AG09309 (cell line): ENCODE data around the gene LEMD2.

Experiments
- DNase-seq: peaks from one replicate; pipeline ENCODE4 v3.0.0-alpha.2; 2010; ENCODE audit warnings: low read depth
- H3K4me3 ChIP-seq: 2 replicates; pipeline ENCODE4 v1.5.1; 2011; ENCODE audit warnings: mild to moderate bottlenecking, low read depth, low read length, moderate library complexity; ENCODE audit not compliant: control insufficient read depth
- CTCF ChIP-seq: IDR thresholded peaks from 2 replicates; pipeline ENCODE4 v1.5.1; 2011; ENCODE audit warnings: mild to moderate bottlenecking, low read depth, low read length, inconsistent platforms; ENCODE audit not compliant: insufficient read depth, control insufficient read depth; ENCODE audit errors: missing control alignments

Gene LEMD2

GRCh38 chr6:33817489-33817888, 28.6 kb upstream of the LEMD2 start:
- no peak for TF ChIP-seq CTCF
- no peak for DNase-seq
- no peak overlapping the region for H3K4me3 ChIP-seq

GRCh38 chr6:33816911-33817310, 28.0 kb upstream of the LEMD2 start:
- no peak for TF ChIP-seq CTCF
- no peak for DNase-seq
- no peak overlapping the region for H3K4me3 ChIP-seq

GRCh38 chr6:33815854-33816253, 26.9 kb upstream of the LEMD2 start:
- DNase-seq = no peak
- TF ChIP-seq CTCF = no peak
- H3K4me3 ChIP-seq = no peak overlapping the region

GRCh38 chr6:33813990-33814985, 25.4 kb upstream of the LEMD2 start:
- no peak for TF ChIP-seq CTCF
- no peak overlapping the region for H3K4me3 ChIP-seq
- DNase-seq = no peak

GRCh38 chr6:33813246-33813904, 24.4 kb upstream of the LEMD2 start:
- TF ChIP-seq CTCF = no peak
- no peak for DNase-seq
- H3K4me3 ChIP-seq = no peak overlapping the region

- TF ChIP-seq CTCF = peak; percentile 58
- DNase-seq = no peak
- H3K4me3 ChIP-seq = no peak overlapping the region
Observed at GRCh38 chr6:33812669-33813068, 23.7 kb upstream of the LEMD2 start.
